ENCODE data around the gene NEU2. TPM values are rescaled to one million over a fixed set of nuclear protein-coding genes. Genes with fewer than 3 reads are reported as not detected.

The NEU2 gene
- total RNA-seq, 1 experiment from 2014 or later, result not detected

- no peak for DNase-seq (ENCODE audit: low spot score)
Observed at GRCh38 chr2:233075966-233076339, 43.5 kb downstream of the NEU2 start.

- DNase-seq (ENCODE audit: low spot score), result no peak
Observed at GRCh38 chr2:233076749-233077148, 44.3 kb downstream of the NEU2 start.

DNA sequence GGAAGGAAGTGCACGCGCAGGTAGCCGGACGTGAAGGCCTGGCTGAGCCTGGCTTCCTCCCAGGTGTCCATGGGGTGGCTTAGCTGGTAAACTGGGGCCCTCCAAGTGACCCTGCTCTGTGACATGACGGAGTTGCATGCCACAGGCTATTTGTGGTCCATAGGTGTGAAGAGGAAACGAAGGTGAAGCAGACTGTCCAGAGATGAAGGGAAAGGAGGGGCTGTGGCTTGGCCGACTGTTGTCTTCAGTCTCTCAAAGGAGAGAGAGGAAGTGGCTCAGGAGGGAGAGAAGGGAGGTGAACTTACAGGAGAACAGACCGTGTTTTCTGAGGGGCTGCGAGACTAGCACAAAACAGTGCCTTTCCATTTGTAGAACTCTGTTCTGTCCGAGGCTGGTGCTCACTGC, 47.0 kb downstream of the NEU2 start:
- no peak for DNase-seq (ENCODE audit: low spot score)

- DNase-seq (ENCODE audit: low spot score), result no peak
Observed at GRCh38 chr2:233079953-233080835, 47.7 kb downstream of the NEU2 start.

GRCh38 chr2:233080836-233081229, 48.4 kb downstream of the NEU2 start:
- no peak for DNase-seq (ENCODE audit: low spot score)

DNA sequence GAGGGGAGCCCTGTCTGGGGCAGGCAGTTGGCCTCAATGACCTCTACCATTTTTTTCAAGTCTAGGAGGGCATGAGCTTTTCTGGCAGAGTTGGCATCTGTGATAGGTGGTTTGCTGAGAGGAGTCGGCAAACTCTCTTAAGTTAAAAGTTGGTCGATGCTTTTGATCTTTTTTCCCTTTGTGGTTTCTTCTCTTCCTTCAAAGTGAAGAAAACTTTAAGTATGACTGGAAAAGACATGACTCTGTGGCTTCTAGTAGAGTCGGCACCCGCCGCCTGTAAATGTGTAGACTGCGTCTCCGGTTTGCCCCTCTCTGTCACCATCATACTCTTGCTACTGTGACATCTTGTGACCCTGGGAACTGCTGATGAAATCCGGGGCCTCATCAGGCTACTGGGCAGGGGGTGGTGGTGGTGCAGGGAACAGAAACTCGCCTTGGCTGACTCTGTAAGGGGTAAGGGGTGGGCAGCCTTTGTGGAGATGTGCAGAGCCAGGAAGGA, 48.8 kb downstream of the NEU2 start:
- DNase-seq (ENCODE audit: low spot score), result no peak

DNA sequence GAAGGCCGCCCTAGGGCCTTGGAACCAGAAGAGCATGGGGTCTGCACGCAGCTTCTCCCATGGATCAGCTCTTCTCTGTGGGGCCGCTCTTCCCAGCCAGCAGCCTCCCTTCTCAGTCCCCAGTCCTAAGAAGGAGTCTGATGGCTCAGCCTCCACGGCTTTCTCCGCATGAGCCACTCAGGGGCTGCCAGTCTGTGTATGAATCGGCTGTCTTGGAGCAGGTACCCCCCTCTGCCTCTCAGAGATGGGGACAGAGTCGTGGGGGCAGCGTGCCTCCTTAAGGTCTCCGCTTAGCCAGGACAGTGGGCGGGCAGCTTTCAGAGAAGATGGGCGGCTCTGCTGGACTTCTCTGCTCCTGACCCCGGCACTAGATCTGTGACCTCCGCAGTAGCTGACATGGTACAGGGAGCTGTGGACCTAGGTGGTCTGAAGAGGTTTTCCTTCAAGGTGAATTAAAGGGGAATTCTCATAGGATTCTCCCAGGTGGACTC, 49.3 kb downstream of the NEU2 start:
- DNase-seq (ENCODE audit: low spot score), result no peak

DNA sequence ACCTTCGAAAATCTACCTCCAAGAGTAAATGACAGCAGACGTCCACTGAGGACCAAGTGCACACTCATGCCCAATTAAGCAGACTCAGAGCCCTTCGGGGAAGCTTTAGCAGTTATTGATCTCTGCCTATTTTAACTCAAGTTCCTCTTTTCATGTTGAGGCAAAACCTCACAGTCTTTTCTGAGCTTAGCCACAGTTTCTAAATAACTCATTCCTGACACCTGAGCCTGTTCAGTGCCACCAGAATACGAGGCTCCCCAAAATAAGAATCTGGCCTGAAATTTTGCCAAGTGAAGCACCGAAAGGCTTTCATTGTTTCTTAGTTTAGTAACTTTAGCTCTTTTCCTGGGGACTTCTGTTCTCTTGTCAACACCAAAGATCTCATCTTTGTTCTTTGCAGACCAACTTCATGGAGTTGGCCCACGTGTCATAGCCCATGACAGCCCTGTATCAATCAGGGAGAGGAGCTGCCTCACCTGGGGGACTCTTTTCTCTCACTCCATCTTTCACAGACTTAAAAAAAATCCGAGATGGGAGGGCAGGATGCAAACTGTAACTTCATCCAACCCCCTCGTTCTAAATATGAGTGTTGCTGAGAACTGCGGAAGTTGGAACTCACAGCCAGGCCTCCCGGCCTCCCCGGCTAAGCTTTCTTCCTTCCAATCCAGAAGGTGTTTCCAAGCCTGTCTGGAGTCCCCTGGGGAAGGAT, 49.9 kb downstream of the NEU2 start:
- DNase-seq (ENCODE audit: low spot score), result no peak

DNA sequence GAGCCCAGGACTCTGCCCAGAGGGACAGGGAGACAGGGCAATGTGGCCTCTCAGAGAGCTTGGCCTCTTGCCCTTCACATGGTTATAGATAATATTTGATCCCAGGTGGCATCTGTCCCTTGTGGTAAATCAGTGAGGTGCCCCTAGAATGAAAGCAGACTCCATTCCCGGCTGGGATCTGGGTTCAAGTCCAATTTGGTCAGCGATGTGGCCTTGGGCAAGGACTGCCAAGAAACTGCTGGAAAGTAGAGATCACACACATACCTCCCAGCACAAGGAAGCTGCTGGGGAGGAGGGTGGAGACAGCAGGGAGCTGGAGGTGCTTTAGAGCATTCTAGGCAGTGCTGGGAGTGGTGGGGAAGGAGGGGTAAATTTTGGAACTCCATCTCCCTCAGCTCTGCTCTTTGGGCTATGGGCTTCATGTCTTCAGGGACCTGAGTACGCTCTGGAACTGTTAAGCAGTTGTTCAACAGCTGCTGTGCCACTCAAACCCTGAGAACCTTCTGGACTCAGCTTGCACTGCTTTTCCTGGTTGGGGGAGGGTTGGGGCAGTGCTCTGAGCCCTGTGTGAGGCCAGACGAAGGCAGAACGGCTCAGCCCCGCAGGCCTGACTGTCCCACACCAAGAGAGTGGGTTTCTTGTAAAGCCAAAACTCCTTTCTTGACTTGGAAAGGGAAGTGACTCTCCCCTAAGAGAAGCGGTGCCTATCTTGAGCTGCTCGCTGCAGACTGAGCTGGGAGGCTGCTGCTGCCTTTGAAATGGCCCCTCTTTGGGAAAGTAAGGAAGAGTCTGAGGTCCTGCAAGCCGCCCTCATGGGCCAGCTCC, 50.7 kb downstream of the NEU2 start:
- DNase-seq (ENCODE audit: low spot score), result no peak

GRCh38 chr2:233083782-233084181, 51.3 kb downstream of the NEU2 start:
- DNase-seq (ENCODE audit: low spot score), result no peak

DNA sequence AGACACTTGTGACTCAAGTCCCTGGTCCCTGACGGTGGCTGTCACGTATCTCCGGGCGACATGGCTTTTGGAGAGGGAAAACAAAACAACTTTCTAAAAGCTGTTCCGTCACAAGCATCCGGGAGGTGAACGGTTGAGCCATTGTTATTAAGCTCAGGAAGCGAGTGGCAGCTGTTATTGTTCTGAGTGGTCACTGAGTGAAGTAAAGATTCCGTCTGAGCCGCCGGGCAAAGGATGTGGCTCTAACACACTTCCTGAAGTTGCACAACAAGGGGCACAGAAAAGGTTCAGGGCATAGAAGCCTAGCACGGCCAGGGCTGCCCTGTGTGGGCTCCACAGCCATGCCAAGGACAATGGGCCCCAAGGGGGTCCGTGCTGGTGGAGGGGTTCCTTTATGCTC, 52.0 kb downstream of the NEU2 start:
- DNase-seq (ENCODE audit: low spot score), result no peak

Other genes starting within 250 kb of the NEU2 start
- 2.6 and 4.9 TPM in 2 replicates for gene SNORC, start 162.4 kb upstream of the NEU2 start, total RNA-seq (2014; rRNA removed; shearing (Covaris generic))
- 13.4 and 13.5 TPM in 2 replicates for gene NGEF, start 19.4 kb upstream of the NEU2 start, total RNA-seq (2014; rRNA removed; shearing (Covaris generic))
- 26.9 and 28.6 TPM in 2 replicates for gene INPP5D, start 27.7 kb downstream of the NEU2 start, total RNA-seq (2014; rRNA removed; shearing (Covaris generic))
- 32.4 and 36.6 TPM in 2 replicates for gene ATG16L1, start 219.0 kb downstream of the NEU2 start, total RNA-seq (2014; rRNA removed; shearing (Covaris generic))

Data from HT-29 (cell line).